IPS DF 6.9 (cell line): ENCODE results near the gene EHMT1.
"Not testable (repeated sequence)": the region's sequence is repeated elsewhere in the genome, so short reads cannot be mapped to it uniquely, and the experiment has no call there.

Experiments used
- DNase-seq: peaks from one replicate; pipeline ENCODE4 v3.0.0-alpha.2; 2013; ENCODE audit warnings: low read depth, low spot score
- H3K27ac ChIP-seq: one replicate; pipeline ENCODE4 v1.5.1; 2013; ENCODE audit warnings: low read length, control low read depth
- H3K27me3 ChIP-seq: 2 replicates; pipeline ENCODE4 v1.6.1; 2013; ENCODE audit warnings: mild to moderate bottlenecking, low read length; ENCODE audit not compliant: control insufficient read depth, insufficient read depth
- H3K36me3 ChIP-seq: 2 replicates; pipeline ENCODE4 v1.6.1; 2013; ENCODE audit warnings: low read length; ENCODE audit not compliant: control insufficient read depth, insufficient read depth
- H3K4me1 ChIP-seq: 2 replicates; pipeline ENCODE4 v1.6.1; 2013; ENCODE audit warnings: low read length; ENCODE audit not compliant: control insufficient read depth, insufficient read depth
- H3K4me3 ChIP-seq: 2 replicates; pipeline ENCODE4 v1.5.1; 2013; ENCODE audit warnings: mild to moderate bottlenecking, low read length
- H3K9me3 ChIP-seq: 2 replicates; pipeline ENCODE4 v1.6.1; 2013; ENCODE audit warnings: low read length, inconsistent platforms; ENCODE audit not compliant: control insufficient read depth, insufficient read depth
- WGBS: extraction: QIAGEN DNeasy Blood & Tissue Kit; methylation state at CpG from one replicate; pipeline ENCODE4 v1.1.7; 2013; ENCODE audit warnings: mixed read lengths, missing lambda C conversion rate; ENCODE audit not compliant: insufficient read length, insufficient coverage; 5-methylcytosine and 5-hydroxymethylcytosine counted together

EHMT1 gene

GRCh38 chr9:137590469-137591383, 28.1 kb upstream of the EHMT1 start, which contains the start of gene ZMYND19:
ZMYND19 (minus strand) TSS chr9:137590512; CDS start chr9:137590263, 249 bp downstream.
- Histone ChIP-seq H3K27me3 (no peaks in the 10 kb centered on the region), H3K4me1 (peaks cover 3% of the 10 kb centered on the region), H3K36me3 (peaks cover 21% of the 10 kb centered on the region), H3K9me3 (no peaks in the 10 kb centered on the region), H3K4me3 (peak within 1 kb of the TSS; percentile 96), H3K27ac (no peak within 1 kb of the TSS)
- DNase-seq, result no peak
- WGBS, result no CpG with 5 or more reads among the region's 113 CpGs

- H3K27me3 ChIP-seq, result no peaks in the 10 kb centered on the region
- no peak for DNase-seq
- no peak overlapping the region for H3K27ac ChIP-seq
- H3K4me3 ChIP-seq, result no peak overlapping the region
- H3K9me3 ChIP-seq, result no peaks in the 10 kb centered on the region
- H3K4me1 ChIP-seq, result peaks cover 3% of the 10 kb centered on the region
- no CpG with 5 or more reads among the region's 7 CpGs for WGBS
- H3K36me3 ChIP-seq, result peaks cover 4% of the 10 kb centered on the region
These were observed 26.0 kb upstream of the EHMT1 start for GRCh38 chr9:137592767-137593166.

- H3K36me3 ChIP-seq, result peaks cover 2% of the 10 kb centered on the region; the same call in 1 of the 2 replicates
- no peak for DNase-seq
- WGBS, result 100% methylated on average over 1 of the region's 12 CpGs
- H3K4me3 ChIP-seq, result no peak overlapping the region
- H3K9me3 ChIP-seq, result no peaks in the 10 kb centered on the region
- no peak overlapping the region for H3K27ac ChIP-seq
- no peaks in the 10 kb centered on the region for H3K27me3 ChIP-seq
- peaks cover 3% of the 10 kb centered on the region for H3K4me1 ChIP-seq
These were observed 25.6 kb upstream of the EHMT1 start for GRCh38 chr9:137593176-137593575.

DNA sequence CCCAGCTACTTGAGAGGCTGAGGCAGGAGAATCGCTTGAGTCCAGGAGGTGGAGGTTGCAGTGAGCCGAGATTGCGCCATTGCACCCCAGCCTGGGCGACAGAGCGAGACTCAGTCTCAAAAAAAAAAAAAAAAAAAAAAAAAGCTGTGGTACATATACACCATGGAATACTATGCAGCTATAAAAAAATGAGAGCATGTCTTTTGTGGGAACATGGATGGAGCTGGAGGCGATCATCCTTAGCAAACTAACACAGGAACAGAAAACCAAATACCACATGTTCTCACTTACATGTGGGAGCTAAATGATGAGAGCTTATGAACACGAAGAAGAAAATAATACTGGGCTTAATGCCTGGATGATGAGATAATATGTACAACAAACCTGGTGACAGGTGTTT, 22.2 kb upstream of the EHMT1 start:
- no CpG with 5 or more reads among the region's 7 CpGs for WGBS

DNA sequence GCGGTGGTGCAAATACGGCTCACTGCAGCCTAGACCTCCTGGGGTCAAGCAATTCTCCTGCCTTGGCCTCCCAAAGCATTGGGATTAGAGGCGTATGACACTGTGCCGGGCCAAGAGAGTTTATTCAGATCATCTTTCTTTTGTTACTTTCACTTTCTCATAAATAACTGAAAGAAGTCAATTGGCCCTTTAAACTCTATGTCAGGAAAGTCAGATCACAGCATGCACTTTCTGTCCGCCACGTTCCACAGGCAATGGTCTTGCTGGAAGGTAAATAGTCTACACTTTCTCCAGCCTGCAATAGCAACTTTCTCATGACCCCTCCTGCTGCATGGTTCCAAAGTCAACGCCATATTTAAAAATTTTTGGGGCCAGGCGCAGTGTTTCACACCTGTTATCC, 19.9 kb upstream of the EHMT1 start:
- H3K27me3 ChIP-seq, result no peaks in the 10 kb centered on the region
- no peak overlapping the region for H3K27ac ChIP-seq
- no peaks in the 10 kb centered on the region for H3K9me3 ChIP-seq
- WGBS, result no CpG with 5 or more reads among the region's 8 CpGs
- H3K36me3 ChIP-seq, result no peaks in the 10 kb centered on the region
- no peak overlapping the region for H3K4me3 ChIP-seq
- no peak for DNase-seq
- no peaks in the 10 kb centered on the region for H3K4me1 ChIP-seq

More for the DNA sequence above, 22.2 kb upstream of the EHMT1 start:
- H3K27ac ChIP-seq, H3K36me3 ChIP-seq, H3K27me3 ChIP-seq, H3K4me1 ChIP-seq, DNase-seq, H3K9me3 ChIP-seq, H3K4me3 ChIP-seq: not testable (repeated sequence)

- Histone ChIP-seq H3K9me3 (no peaks in the 10 kb centered on the region), H3K4me1 (peaks cover 11% of the 10 kb centered on the region), H3K27ac (no peak overlapping the region), H3K36me3 (no peaks in the 10 kb centered on the region), H3K27me3 (no peaks in the 10 kb centered on the region), H3K4me3 (no peak overlapping the region)
- no CpG with 5 or more reads among the region's 3 CpGs for WGBS
- DNase-seq, result no peak
These were observed 16.1 kb upstream of the EHMT1 start for GRCh38 chr9:137602661-137603060.

- no peaks in the 10 kb centered on the region for H3K36me3 ChIP-seq
- WGBS, result no CpG with 5 or more reads among the region's 13 CpGs
- peaks cover 11% of the 10 kb centered on the region for H3K4me1 ChIP-seq
- H3K4me3 ChIP-seq, result no peak overlapping the region
- no peaks in the 10 kb centered on the region for H3K9me3 ChIP-seq
- H3K27me3 ChIP-seq, result no peaks in the 10 kb centered on the region
- DNase-seq, result no peak
- H3K27ac ChIP-seq, result no peak overlapping the region
These were observed 14.9 kb upstream of the EHMT1 start for GRCh38 chr9:137603879-137604278.

DNA sequence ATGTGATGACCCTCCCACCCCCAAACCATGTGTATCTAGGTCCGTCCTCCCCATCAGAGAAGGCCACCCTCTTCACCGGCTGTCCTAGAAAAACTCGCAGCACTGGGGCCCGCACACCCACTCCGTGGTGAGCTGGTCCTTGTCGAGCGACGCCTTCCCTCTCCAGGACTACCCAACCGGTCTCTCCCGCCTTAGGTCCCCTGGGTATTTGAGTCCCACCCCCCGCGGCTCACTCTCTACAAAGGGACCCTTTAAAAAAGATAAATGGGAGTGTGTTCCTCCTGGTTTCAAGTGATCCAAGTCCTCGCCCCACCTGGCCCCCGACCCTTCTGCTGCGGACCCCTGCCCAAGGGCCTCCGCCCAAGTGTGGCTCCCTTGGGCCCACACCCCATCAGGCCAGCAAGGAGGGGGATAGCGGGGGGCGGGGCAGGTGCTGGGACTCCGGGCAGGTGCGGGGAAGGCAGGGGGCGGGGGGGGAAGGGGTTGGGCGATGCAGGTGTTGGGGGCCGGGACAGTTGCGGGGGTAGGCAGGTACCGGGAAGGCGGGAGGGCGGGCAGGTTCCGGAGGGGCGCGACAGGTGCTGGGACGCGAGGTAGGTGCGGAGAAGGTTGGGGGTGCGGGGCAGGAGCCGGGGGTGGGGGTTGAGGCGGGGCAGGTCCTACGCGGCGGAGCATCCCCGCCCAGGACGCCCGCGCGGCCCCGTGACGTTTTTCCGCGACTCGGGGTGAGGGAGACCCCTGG, 14.3 kb upstream of the EHMT1 start:
- WGBS, result no CpG with 5 or more reads among the region's 49 CpGs

GRCh38 chr9:137605121-137606004, 13.4 kb upstream of the EHMT1 start, which contains the start of gene ARRDC1:
ARRDC1 (plus strand) TSS chr9:137605686; CDS start chr9:137605718, 32 bp downstream.
- Histone ChIP-seq H3K27ac (no peak within 1 kb of the TSS), H3K4me1 (peaks cover 11% of the 10 kb centered on the region), H3K27me3 (no peaks in the 10 kb centered on the region), H3K4me3 (peak within 1 kb of the TSS; percentile 75), H3K9me3 (no peaks in the 10 kb centered on the region), H3K36me3 (no peaks in the 10 kb centered on the region)
- no CpG with 5 or more reads among the region's 111 CpGs for WGBS
- peak; percentile 72 for DNase-seq

More for the DNA sequence above, 14.3 kb upstream of the EHMT1 start:
- H3K36me3 ChIP-seq, result no peaks in the 10 kb centered on the region
- no peaks in the 10 kb centered on the region for H3K27me3 ChIP-seq
- no peak overlapping the region for H3K27ac ChIP-seq
- DNase-seq, result no peak
- no peaks in the 10 kb centered on the region for H3K9me3 ChIP-seq
- peaks cover 11% of the 10 kb centered on the region for H3K4me1 ChIP-seq
- peak overlapping the region; percentile 45; the same call in 1 of the 2 replicates for H3K4me3 ChIP-seq
